Rectal smooth muscle tissue (tissue), 1 donor: ENCODE data around the gene MMEL1.
"Not testable (repeated sequence)": the region's sequence is repeated elsewhere in the genome, so short reads cannot be mapped to it uniquely, and the experiment has no call there.

ENCODE experiments used
- H3K27ac ChIP-seq: one replicate; pipeline ENCODE4 v1.7.0; 2013; ENCODE audit warnings: low read depth, low read length, inconsistent platforms
- H3K27me3 ChIP-seq: one replicate; pipeline ENCODE4 v1.7.0; 2013; ENCODE audit warnings: low read length; ENCODE audit not compliant: control insufficient read depth, insufficient read depth
- H3K36me3 ChIP-seq: one replicate; pipeline ENCODE4 v1.7.0; 2013; ENCODE audit warnings: low read length; ENCODE audit not compliant: control insufficient read depth, insufficient read depth
- H3K4me1 ChIP-seq: one replicate; pipeline ENCODE4 v1.7.0; 2013; ENCODE audit warnings: low read length; ENCODE audit not compliant: control insufficient read depth, insufficient read depth
- H3K4me3 ChIP-seq: one replicate; pipeline ENCODE4 v1.7.0; 2013; ENCODE audit warnings: low read length
- H3K9ac ChIP-seq: one replicate; pipeline ENCODE4 v1.7.0; 2013; ENCODE audit warnings: low read length

Gene MMEL1

GRCh38 chr1:2632561-2633361 lies at the start of gene MMEL1:
MMEL1 (minus strand) TSS chr1:2633016; CDS start chr1:2629484, 3,532 bp downstream.
- H3K4me3 ChIP-seq: no peak within 1 kb of the TSS
- H3K4me1 ChIP-seq: no peaks in the 10 kb centered on the region
- H3K36me3 ChIP-seq: no peaks in the 10 kb centered on the region
- no peak within 1 kb of the TSS for H3K9ac ChIP-seq
- H3K27me3 ChIP-seq: peaks cover 23% of the 10 kb centered on the region
- H3K27ac ChIP-seq: no peak within 1 kb of the TSS

- H3K9ac ChIP-seq, H3K27me3 ChIP-seq, H3K27ac ChIP-seq, H3K4me3 ChIP-seq, H3K4me1 ChIP-seq, H3K36me3 ChIP-seq: not testable (repeated sequence)
Observed at GRCh38 chr1:2676726-2677125, 43.9 kb upstream of the MMEL1 start.

- not testable (repeated sequence) for H3K27ac ChIP-seq, H3K4me1 ChIP-seq, H3K27me3 ChIP-seq, H3K36me3 ChIP-seq, H3K4me3 ChIP-seq, H3K9ac ChIP-seq
Observed at GRCh38 chr1:2671656-2672055, 38.8 kb upstream of the MMEL1 start.

- not testable (repeated sequence) for H3K4me3 ChIP-seq, H3K27me3 ChIP-seq, H3K9ac ChIP-seq, H3K27ac ChIP-seq, H3K36me3 ChIP-seq, H3K4me1 ChIP-seq
Observed at GRCh38 chr1:2659806-2660205, 27.0 kb upstream of the MMEL1 start.

- H3K27ac ChIP-seq, H3K36me3 ChIP-seq, H3K4me3 ChIP-seq: not testable (repeated sequence)
Observed at GRCh38 chr1:2657909-2658308, 25.1 kb upstream of the MMEL1 start.

GRCh38 chr1:2657124-2657523 lies 24.3 kb upstream of the MMEL1 start:
- H3K4me3 ChIP-seq, H3K9ac ChIP-seq, H3K27ac ChIP-seq: not testable (repeated sequence)

More at GRCh38 chr1:2657909-2658308, 25.1 kb upstream of the MMEL1 start:
- not testable (repeated sequence) for H3K27me3 ChIP-seq, H3K9ac ChIP-seq, H3K4me1 ChIP-seq

GRCh38 chr1:2655598-2656434 lies 23.0 kb upstream of the MMEL1 start:
- H3K4me1 ChIP-seq, H3K4me3 ChIP-seq, H3K27me3 ChIP-seq, H3K27ac ChIP-seq, H3K9ac ChIP-seq, H3K36me3 ChIP-seq: not testable (repeated sequence)

More at GRCh38 chr1:2657124-2657523, 24.3 kb upstream of the MMEL1 start:
- H3K27me3 ChIP-seq, H3K4me1 ChIP-seq, H3K36me3 ChIP-seq: not testable (repeated sequence)

- not testable (repeated sequence) for H3K9ac ChIP-seq, H3K27me3 ChIP-seq, H3K4me3 ChIP-seq, H3K27ac ChIP-seq, H3K36me3 ChIP-seq, H3K4me1 ChIP-seq
Observed at GRCh38 chr1:2654443-2654948, 21.7 kb upstream of the MMEL1 start.

- H3K36me3 ChIP-seq, H3K27me3 ChIP-seq, H3K27ac ChIP-seq, H3K9ac ChIP-seq, H3K4me1 ChIP-seq, H3K4me3 ChIP-seq: not testable (repeated sequence)
Observed at GRCh38 chr1:2653741-2654442, 21.1 kb upstream of the MMEL1 start.

- H3K27me3 ChIP-seq, H3K4me1 ChIP-seq, H3K27ac ChIP-seq, H3K9ac ChIP-seq, H3K4me3 ChIP-seq, H3K36me3 ChIP-seq: not testable (repeated sequence)
Observed at GRCh38 chr1:2652926-2653571, 20.2 kb upstream of the MMEL1 start.

GRCh38 chr1:2652152-2652925 lies 19.5 kb upstream of the MMEL1 start:
- not testable (repeated sequence) for H3K27ac ChIP-seq, H3K4me3 ChIP-seq, H3K27me3 ChIP-seq, H3K4me1 ChIP-seq, H3K36me3 ChIP-seq, H3K9ac ChIP-seq
